ENCODE measurements around the gene EXOC7. TPM values are rescaled to one million over a fixed set of nuclear protein-coding genes. Genes with fewer than 3 reads are reported as not detected.

The EXOC7 gene
- total RNA-seq, 1 experiment from 2014 or later, result 160 TPM

DNA sequence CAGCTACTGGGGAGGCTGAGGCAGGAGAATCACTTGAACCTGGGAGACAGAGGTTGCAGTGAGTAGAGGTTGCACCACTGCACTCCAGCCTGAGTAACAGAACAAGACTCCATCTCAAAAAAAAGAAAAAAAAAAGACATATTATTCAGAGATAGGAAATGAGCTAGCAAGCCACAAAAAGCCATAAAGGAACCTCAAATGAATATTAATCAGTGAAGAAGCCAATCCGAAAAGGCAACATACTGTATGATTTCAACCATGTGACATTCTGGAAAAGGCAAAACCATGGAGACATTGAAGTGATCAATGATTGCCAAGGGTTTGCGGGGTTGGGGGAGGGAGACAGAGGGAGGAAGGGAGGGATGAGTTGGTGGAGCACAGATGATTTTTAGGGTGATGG is 8.4 kb upstream of the EXOC7 start:
- H3K4me2 ChIP-seq (ENCODE audit: insufficient read depth, insufficient read length, low read length), result no peak overlapping the region
- no peak overlapping the region for H2BK12ac ChIP-seq (ENCODE audit: insufficient read length, low read depth, low read length)
- Mint-ChIP-seq H3K9me3 (peaks cover 0 to 5% of the 10 kb centered on the region in 2 experiments; a peak in 1 of 5 replicates), H3K4me3 (no peak overlapping the region; a peak in 1 of 5 replicates), H3K27ac (no peak overlapping the region), H3K36me3 (ENCODE audit: insufficient read depth in 1 of 3, low read depth in 3 of 3) (no peaks in the 10 kb centered on the region; a peak in 1 of 7 replicates), H3K4me1 (peaks cover 0 to 2% of the 10 kb centered on the region in 2 experiments; a peak in 2 of 4 replicates), H3K27me3 (ENCODE audit: low read depth) (no peaks in the 10 kb centered on the region)
- H3K14ac ChIP-seq (ENCODE audit: insufficient read depth, low read length), result no peak overlapping the region
- no peaks in the 10 kb centered on the region for H3K9me3 ChIP-seq (ENCODE audit: control insufficient read depth, low read depth, low read length)
- H4K5ac ChIP-seq (ENCODE audit: insufficient read length, low read depth, low read length), result no peak overlapping the region
- H2BK20ac ChIP-seq (ENCODE audit: low read depth, low read length, poor library complexity, severe bottlenecking), result no peak overlapping the region
- H3K27ac ChIP-seq (ENCODE audit: insufficient read length, low read depth, low read length), result no peak overlapping the region
- no peak overlapping the region for H2BK120ac ChIP-seq (ENCODE audit: low read depth, low read length, poor library complexity, severe bottlenecking)
- H2BK5ac ChIP-seq (ENCODE audit: insufficient read length, low read length), result no peak overlapping the region
- no peaks in the 10 kb centered on the region for H3K27me3 ChIP-seq (ENCODE audit: insufficient read depth, low read length)
- H3K4ac ChIP-seq (ENCODE audit: low read depth, low read length), result no peak overlapping the region
- no peaks in the 10 kb centered on the region for H3K79me2 ChIP-seq (ENCODE audit: insufficient read depth, low read length)
- DNase-seq, result no peak
- H2BK15ac ChIP-seq (ENCODE audit: low read depth, low read length), result no peak overlapping the region
- TF ChIP-seq, protein P1, sequence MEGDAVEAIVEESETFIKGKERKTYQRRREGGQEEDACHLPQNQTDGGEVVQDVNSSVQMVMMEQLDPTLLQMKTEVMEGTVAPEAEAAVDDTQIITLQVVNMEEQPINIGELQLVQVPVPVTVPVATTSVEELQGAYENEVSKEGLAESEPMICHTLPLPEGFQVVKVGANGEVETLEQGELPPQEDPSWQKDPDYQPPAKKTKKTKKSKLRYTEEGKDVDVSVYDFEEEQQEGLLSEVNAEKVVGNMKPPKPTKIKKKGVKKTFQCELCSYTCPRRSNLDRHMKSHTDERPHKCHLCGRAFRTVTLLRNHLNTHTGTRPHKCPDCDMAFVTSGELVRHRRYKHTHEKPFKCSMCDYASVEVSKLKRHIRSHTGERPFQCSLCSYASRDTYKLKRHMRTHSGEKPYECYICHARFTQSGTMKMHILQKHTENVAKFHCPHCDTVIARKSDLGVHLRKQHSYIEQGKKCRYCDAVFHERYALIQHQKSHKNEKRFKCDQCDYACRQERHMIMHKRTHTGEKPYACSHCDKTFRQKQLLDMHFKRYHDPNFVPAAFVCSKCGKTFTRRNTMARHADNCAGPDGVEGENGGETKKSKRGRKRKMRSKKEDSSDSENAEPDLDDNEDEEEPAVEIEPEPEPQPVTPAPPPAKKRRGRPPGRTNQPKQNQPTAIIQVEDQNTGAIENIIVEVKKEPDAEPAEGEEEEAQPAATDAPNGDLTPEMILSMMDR (conservative IDR thresholded peaks at IDR 0.05), result no peak
- no CpG with 5 or more reads among the region's 2 CpGs for WGBS (ENCODE audit: extremely low coverage, insufficient read length, low lambda C conversion rate)
- H3K23ac ChIP-seq (ENCODE audit: insufficient read length, low read depth, low read length), result no peak overlapping the region
- H3K4me1 ChIP-seq (ENCODE audit: insufficient read depth, low read length), result no peaks in the 10 kb centered on the region
- H3T11ph ChIP-seq (ENCODE audit: low read length), result no peak overlapping the region
- H2AK5ac ChIP-seq (ENCODE audit: insufficient read length, low read length), result no peak overlapping the region
- H4K20me1 ChIP-seq (ENCODE audit: control insufficient read depth, insufficient read depth, insufficient read length), result no peaks in the 10 kb centered on the region
- H4K8ac ChIP-seq (replicated peaks; ENCODE audit: insufficient read length, low read depth, low read length), result no peak overlapping the region
- no peaks in the 10 kb centered on the region for H3K79me1 ChIP-seq (ENCODE audit: insufficient read depth, low read depth, low read length, poor library complexity, severe bottlenecking)
- H3K9ac ChIP-seq (ENCODE audit: extremely low read depth, insufficient read length, low read length), result no peak overlapping the region
- no peaks in the 10 kb centered on the region for H3K23me2 ChIP-seq (ENCODE audit: insufficient read length, low read depth, low read length, poor library complexity, severe bottlenecking)
- H4K91ac ChIP-seq (ENCODE audit: insufficient read length, low read depth, low read length), result no peak overlapping the region
- no peak overlapping the region for H3K18ac ChIP-seq (ENCODE audit: insufficient read length, low read depth, low read length)
- H2AFZ ChIP-seq (ENCODE audit: low read length), result no peak overlapping the region
- H3K56ac ChIP-seq (ENCODE audit: insufficient read length, low read depth, low read length), result no peak overlapping the region
